Activated CD4-positive, alpha-beta T cell treated with anti-CD3 and anti-CD28 coated beads, Interleukin-2, Interleukin-4, amounts not matched to agents 100 ng/mL and 50 ng/mL, durations not matched to agents 16 hours and 8 hours (primary cell): ENCODE data around the gene BTBD9.
"Not testable (repeated sequence)": the region's sequence is repeated elsewhere in the genome, so short reads cannot be mapped to it uniquely, and the experiment has no call there.

ENCODE experiments used
- DNase-seq: peaks from one replicate; pipeline ENCODE4 v3.0.0-alpha.2; 2020; ENCODE audit warnings: low spot score

The BTBD9 gene

DNA sequence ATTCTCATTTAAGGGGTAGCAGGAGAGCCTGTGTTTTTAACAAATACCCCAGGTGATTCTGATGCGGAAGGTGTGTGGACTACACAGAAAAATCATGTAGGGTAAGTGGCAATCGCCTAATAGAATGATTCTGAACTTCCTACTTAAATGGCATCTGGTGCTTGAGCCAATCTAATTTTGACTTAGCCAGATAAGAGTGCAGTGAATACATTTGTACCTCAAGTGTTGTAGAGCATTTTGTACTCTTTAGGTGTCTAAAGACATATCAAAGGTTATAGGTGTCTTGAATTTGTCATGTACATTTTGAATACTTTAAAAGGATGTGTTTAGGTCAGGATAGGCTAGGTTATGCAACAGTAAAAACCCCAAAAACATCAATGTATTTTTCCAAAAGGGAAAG is 10.0 kb upstream of the BTBD9 start:
- DNase-seq, result no peak

DNA sequence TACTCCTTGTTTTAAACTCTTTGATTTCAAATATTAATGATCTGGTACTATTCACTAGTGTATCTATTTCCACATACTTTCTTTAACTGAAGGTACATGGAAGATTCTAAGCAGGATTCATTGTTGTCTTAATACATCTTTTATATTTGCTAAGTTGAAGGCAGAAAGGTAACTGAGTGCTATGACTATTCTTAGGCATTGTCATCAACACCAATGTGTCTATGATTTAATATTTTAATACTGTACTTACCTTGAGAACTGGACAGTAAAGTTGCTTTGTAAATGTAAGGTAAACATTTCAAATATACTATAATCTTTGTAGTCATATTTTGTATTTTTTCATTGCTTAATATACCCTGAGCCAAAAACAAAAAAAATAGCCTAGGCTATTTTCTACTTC is 8.9 kb upstream of the BTBD9 start:
- DNase-seq, result no peak

- no peak for DNase-seq
These were observed 6.6 kb upstream of the BTBD9 start for GRCh38 chr6:38646166-38646878.

- no peak for DNase-seq
These were observed 5.2 kb upstream of the BTBD9 start for GRCh38 chr6:38644951-38645350.

GRCh38 chr6:38640216-38640909 is 634 bp upstream of the BTBD9 start:
- no peak for DNase-seq

DNA sequence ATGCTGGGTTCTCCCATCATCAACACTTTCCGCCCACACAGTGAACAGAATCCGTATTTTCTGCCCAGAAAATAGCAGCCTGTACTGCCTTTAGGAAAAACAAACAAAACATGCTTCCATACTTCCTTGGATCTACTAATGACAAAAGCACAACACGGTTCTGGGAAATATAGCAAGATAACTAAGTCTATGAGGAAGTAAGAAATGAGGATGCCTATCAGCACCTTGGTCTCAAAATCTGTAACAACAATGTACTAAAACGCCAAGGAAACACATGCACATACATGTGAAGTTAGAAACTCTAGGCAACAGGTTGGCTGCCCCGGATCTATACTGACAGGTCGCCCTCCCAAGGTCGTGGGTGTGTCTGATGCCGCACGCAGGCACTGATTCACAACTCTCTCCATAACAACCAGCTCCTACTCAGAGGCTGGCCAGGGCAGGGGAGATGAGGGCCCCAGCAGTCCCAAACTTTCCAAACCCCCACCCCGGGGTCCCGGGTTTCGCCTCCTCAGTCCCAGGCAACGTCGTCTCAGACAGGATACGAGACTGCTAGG is 710 bp downstream of the BTBD9 start:
- peak; percentile 33 for DNase-seq

DNA sequence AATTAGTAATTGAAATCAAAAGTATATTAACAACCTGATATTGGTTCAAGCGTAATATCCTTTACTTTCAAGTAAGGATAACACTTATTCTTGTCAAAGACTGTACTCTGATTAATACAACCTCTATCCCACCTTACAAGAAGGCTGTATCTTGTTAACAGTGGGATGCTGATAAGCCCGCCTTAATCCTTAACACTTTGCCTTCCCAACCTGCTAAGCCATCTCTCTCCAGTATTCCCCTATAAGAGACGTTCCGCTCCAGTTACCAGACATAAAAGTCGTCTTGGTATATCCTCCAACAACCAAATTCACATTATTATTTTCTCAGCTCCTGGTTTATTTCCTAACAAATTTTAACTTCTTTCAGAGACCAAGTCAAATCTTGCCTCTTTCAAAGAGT is 2.0 kb downstream of the BTBD9 start:
- DNase-seq, result no peak

DNA sequence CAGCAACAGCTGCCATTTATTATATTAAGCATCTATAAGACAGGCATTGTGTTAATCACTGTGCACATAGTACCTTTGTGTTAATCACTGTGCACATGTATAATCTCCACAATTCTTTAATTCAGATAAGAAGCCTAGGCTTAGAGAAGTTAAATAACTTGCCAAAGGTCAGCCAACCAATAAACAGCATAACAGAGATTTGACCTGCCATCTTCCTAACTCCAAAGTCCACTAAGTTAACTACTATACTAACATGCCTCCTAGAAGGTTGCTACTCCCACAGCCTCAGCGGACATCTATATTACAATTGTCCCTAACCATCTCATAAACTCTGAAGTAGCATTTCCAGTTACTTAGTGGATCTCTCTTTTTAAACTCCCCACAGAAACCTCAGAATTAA is 3.7 kb downstream of the BTBD9 start:
- no peak for DNase-seq

- DNase-seq, result no peak
These were observed 5.2 kb downstream of the BTBD9 start for GRCh38 chr6:38634518-38634917.

DNA sequence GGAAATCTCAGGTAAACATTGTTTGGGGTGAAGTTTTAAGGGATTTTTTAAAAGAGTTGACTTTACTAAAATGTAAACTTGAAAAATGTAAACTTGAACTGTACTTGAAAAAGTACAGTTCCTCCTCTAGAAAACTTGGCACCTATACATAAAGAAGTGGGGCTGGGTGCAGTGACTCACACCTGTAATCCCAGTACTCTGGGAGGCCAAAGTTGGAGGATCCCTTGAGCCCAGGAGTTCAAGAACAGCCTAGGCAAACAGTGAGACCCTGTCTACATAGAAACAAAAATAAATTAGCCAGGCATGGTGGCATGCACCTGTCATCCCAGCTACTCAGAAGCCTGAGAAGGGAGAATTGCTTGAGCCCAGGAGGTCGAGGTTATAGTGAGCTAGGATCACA is 7.2 kb downstream of the BTBD9 start:
- DNase-seq, result no peak

GRCh38 chr6:38631186-38631783 is 8.4 kb downstream of the BTBD9 start:
- DNase-seq, result no peak

- no peak for DNase-seq
These were observed 14.5 kb downstream of the BTBD9 start for GRCh38 chr6:38625217-38625616.

GRCh38 chr6:38619342-38619741 is 20.4 kb downstream of the BTBD9 start:
- not testable (repeated sequence) for DNase-seq

DNA sequence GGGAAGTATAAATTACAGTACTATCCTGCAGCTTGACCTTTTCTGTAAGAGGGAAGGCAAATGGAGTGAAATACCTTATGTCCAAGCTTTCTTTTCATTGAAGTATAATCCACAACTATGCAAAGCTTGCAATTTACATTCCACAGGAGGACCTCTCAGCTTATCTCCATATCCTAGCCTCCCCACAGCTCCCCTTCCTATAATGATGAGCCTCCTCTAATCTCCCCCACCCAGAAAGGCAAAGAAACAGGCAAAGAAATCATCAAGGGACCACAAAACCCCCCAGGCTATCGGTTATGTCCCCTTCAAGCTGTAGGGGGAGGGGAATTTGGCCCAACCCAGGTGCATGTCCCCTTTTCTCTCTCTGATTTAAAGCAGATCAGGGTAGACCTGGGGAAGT is 21.4 kb downstream of the BTBD9 start:
- not testable (repeated sequence) for DNase-seq

DNA sequence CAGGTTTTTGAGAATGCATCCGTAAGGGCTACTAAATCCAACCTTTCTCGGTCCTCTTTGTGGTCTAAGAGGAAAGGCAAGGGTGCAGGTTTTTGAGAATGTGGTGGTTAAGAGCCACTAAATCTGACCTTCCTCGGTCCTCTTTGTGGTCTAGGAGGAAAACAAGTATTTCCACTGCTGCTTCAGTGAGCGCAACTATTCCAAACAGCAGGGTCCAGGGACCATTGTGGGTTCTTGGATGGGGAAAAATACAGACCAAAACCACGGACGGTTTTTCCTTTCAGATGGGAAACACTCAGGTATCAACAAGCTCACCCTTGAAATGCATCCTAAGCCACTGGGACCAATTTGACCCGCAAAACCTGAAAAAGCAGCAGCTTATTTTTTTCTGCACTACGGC is 21.9 kb downstream of the BTBD9 start:
- no peak for DNase-seq

DNA sequence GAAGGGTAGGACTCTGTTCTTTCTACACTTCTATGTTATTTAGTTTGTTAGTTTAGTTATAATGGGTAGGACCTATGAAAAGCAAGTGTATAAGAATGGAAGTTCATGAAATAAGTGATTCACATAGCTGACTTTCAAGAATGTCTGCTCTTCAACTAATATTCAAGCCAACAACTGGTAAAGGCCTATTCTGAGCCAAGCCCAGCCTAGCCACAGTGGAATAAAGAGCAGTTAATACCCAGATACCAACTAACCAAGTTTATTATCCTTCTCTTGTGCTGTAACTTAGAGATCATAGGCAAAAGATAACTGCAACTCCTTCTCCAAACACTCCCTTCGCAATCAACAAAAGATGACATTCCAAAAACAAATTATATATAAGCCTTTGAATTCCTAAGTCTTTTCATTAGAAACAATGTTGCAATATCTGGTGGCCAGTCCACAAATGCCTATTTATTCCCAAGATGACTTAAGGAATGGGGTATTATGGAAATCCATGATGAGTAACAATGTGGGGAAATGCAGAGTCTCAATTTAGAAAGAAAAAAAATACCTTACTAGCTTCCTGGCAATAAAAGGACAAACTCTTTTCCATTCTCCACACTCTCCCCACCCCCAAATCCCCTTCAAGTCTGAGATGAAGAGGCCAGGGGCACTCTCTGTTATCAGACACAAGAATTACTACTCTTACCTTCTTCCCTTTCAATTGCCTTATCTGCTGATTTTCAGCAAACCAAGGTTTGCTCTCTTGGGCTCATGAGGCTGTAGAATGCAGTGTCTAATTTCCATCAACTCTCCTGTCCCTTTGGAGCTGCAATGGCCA is 27.4 kb downstream of the BTBD9 start:
- no peak for DNase-seq

DNA sequence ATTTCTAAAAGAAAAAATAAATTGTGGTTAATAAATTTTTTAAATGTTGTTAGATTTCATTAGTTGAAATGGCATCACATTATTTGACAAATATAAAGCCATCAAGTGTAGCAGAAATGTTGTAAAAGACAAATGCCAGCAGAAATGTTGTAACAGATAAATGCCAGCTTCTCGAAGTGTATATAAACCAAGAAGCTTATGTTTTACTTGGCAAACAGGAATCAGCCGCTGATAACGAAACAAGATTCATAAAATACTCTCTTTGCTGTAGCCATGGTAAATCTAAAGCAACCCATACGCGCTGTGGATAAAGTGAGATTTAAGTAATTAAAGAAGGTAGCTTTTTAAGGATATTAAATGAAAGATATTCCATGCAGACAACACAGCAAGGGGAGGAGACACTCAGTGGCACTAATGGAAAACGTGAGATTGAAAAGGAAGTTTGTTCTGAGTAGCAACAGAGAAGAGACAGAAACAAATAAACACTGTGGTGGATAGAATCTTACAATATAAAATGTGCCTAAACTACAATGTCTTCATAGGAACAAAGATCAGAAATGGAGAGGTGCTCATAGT is 29.6 kb downstream of the BTBD9 start:
- DNase-seq, result no peak

GRCh38 chr6:38604700-38605099 is 35.0 kb downstream of the BTBD9 start:
- DNase-seq, result no peak

- DNase-seq, result no peak
These were observed 35.8 kb downstream of the BTBD9 start for GRCh38 chr6:38603966-38604365.

DNA sequence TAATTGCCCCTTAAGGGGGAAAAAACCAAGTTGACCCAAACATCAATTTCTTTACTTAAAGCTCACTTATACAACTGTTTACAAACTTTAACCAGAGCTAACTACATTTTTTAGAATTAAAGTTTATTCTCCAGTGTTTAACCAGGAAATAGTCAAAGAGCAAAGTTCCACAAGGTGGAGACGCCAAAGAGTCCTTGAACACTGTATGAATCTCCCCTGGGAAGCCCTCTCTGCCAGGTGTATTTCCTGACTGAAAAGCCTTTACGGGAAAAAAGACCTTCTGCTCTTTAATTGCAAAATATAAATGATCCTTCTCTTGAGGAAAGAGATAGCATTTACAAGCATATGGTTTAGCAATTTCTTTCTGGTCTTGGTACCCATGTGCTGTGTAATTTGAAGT is 36.2 kb downstream of the BTBD9 start:
- no peak for DNase-seq

GRCh38 chr6:38599966-38600550 is 39.7 kb downstream of the BTBD9 start:
- no peak for DNase-seq

GRCh38 chr6:38599261-38599660 is 40.5 kb downstream of the BTBD9 start:
- DNase-seq, result no peak
